Tibial nerve (tissue), 4 donors: ENCODE measurements around the gene NDFIP1. TPM values are rescaled to one million over a fixed set of nuclear protein-coding genes. Genes with fewer than 3 reads are reported as not detected.

Experiments
- DNase-seq, 2 donors: peaks; one replicate each; pipeline ENCODE4 v3.0.0-alpha.2; 2019; ENCODE audit warnings: low spot score in 2 of 2
- H3K27ac ChIP-seq, 4 donors: fragments of 200-600 bp; sonication (generic) in 3 of 4; one replicate each; pipeline ENCODE4 v1.5.1; 2017 to 2019; ENCODE audit warnings: mild to moderate bottlenecking in 1 of 4
- H3K27me3 ChIP-seq, 2 donors: fragments of 200-600 bp; sonication (generic) in 1 of 2; one replicate each; pipeline versions ENCODE4 v1.5.1 to v1.6.0; 2017 to 2019
- H3K36me3 ChIP-seq, 3 donors: fragments of 200-600 bp; sonication (generic); one replicate each; pipeline ENCODE4 v1.5.1; 2018 to 2019
- H3K4me1 ChIP-seq, 4 donors: fragments of 200-600 bp; sonication (generic) in 3 of 4; one replicate each; pipeline ENCODE4 v1.5.1; 2017 to 2019
- H3K4me3 ChIP-seq, 4 donors: fragments of 200-600 bp; sonication (generic) in 3 of 4; one replicate each; pipeline ENCODE4 v1.5.1; 2017 to 2019; ENCODE audit warnings: mild to moderate bottlenecking in 1 of 4, moderate library complexity in 1 of 4
- H3K9me3 ChIP-seq, 4 donors: fragments of 200-600 bp; sonication (generic) in 3 of 4; one replicate each; pipeline ENCODE4 v1.5.1; 2017 to 2019
- EP300 ChIP-seq, 2 donors: sonication (generic); formaldehyde crosslinking; IDR thresholded peaks; one replicate each; pipeline ENCODE4 v1.6.1; 2017; ENCODE audit warnings: antibody characterized with exemption in 2 of 2, mild to moderate bottlenecking in 1 of 2
- POLR2A ChIP-seq, 2 donors: fragments of 450-650 bp; IDR thresholded peaks; one replicate each; pipeline ENCODE4 v1.6.1; 2017; ENCODE audit warnings: antibody characterized with exemption in 2 of 2, mild to moderate bottlenecking in 2 of 2, moderate library complexity in 2 of 2
- WGBS, 2 donors: methylation state at CpG; one replicate each; pipeline ENCODE4 v1.1.5; 2018; 5-methylcytosine and 5-hydroxymethylcytosine counted together
- total RNA-seq, 4 donors: library from RNA; depleted of rRNA; stranded (reverse); fragments of >200 nt; gene quantifications; one replicate each; pipeline ENCODE4 v1.1.0, GENCODE V29; 2016
- TF ChIP-seq, protein P1 (sequence below), 5 experiments: fragments of 200-600 bp in 3 of 5; fragments of 450-650 bp in 2 of 5; sonication (generic) in 3 of 5; IDR thresholded peaks; one replicate each; pipeline ENCODE4 v1.5.1; 2016 to 2019; ENCODE audit warnings: antibody characterized with exemption in 5 of 5, mild to moderate bottlenecking in 3 of 5, moderate library complexity in 2 of 5

Gene NDFIP1
- total RNA-seq, 4 donors from 2014 or later: 96.1 to 172 (median 107) TPM

DNA sequence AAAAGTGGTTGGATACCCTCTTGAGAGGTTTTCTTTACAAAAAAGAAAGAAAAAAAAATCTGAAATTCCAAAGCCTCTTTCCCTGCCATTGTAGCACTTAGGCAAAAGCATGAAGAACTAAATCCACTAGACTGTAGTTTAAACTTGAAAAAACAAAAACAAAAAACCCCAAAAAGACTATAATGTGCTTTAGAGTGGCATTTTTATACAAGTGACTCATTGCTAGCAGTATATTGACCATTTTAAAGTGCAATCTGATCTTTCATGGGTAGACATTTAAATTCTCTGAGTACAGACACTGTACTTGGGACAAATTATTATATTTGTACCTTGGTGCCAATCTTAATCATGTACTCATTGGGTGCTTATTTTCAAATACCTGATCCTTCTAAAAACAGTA, 50.8 kb downstream of the NDFIP1 start:
- no peaks in the 10 kb centered on the region for H3K27me3 ChIP-seq
- H3K4me1 ChIP-seq: peaks cover 0 to 13% (median 0%) of the 10 kb centered on the region in 4 donors
- DNase-seq: no peak
- no peaks in the 10 kb centered on the region for H3K9me3 ChIP-seq
- H3K27ac ChIP-seq: no peak overlapping the region
- H3K4me3 ChIP-seq: no peak overlapping the region
- H3K36me3 ChIP-seq: peaks cover 0 to 7% (median 0%) of the 10 kb centered on the region in 3 donors
- TF ChIP-seq POLR2A (IDR thresholded peaks at IDR 0.05): no peak
- TF ChIP-seq, protein P1, sequence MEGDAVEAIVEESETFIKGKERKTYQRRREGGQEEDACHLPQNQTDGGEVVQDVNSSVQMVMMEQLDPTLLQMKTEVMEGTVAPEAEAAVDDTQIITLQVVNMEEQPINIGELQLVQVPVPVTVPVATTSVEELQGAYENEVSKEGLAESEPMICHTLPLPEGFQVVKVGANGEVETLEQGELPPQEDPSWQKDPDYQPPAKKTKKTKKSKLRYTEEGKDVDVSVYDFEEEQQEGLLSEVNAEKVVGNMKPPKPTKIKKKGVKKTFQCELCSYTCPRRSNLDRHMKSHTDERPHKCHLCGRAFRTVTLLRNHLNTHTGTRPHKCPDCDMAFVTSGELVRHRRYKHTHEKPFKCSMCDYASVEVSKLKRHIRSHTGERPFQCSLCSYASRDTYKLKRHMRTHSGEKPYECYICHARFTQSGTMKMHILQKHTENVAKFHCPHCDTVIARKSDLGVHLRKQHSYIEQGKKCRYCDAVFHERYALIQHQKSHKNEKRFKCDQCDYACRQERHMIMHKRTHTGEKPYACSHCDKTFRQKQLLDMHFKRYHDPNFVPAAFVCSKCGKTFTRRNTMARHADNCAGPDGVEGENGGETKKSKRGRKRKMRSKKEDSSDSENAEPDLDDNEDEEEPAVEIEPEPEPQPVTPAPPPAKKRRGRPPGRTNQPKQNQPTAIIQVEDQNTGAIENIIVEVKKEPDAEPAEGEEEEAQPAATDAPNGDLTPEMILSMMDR (IDR thresholded peaks at IDR 0.05): no peak
- no peak for TF ChIP-seq EP300 (IDR thresholded peaks at IDR 0.05)

GRCh38 chr5:142164315-142164714, 55.7 kb downstream of the NDFIP1 start:
- no peaks in the 10 kb centered on the region for H3K9me3 ChIP-seq
- H3K27me3 ChIP-seq: no peaks in the 10 kb centered on the region
- TF ChIP-seq POLR2A (IDR thresholded peaks at IDR 0.05): no peak
- TF ChIP-seq EP300 (IDR thresholded peaks at IDR 0.05): no peak
- TF ChIP-seq, protein P1 (IDR thresholded peaks at IDR 0.05): no peak
- H3K4me1 ChIP-seq: peaks cover 0 to 6% (median 0%) of the 10 kb centered on the region in 4 donors
- 79 to 86% methylated on average over 5 of the region's 5 CpGs for WGBS, 2 donors
- no peak for DNase-seq
- no peak overlapping the region for H3K27ac ChIP-seq
- no peaks in the 10 kb centered on the region for H3K36me3 ChIP-seq
- no peak overlapping the region for H3K4me3 ChIP-seq

- Histone ChIP-seq H3K4me3 (no peak overlapping the region), H3K9me3 (no peaks in the 10 kb centered on the region), H3K4me1 (no peaks in the 10 kb centered on the region), H3K27me3 (no peaks in the 10 kb centered on the region), H3K36me3 (no peaks in the 10 kb centered on the region), H3K27ac (no peak overlapping the region)
- WGBS, 2 donors: 93 to 95% methylated on average over 4 of the region's 4 CpGs
- no peak for TF ChIP-seq EP300 (IDR thresholded peaks at IDR 0.05)
- TF ChIP-seq, protein P1 (IDR thresholded peaks at IDR 0.05): no peak
- no peak for TF ChIP-seq POLR2A (IDR thresholded peaks at IDR 0.05)
- no peak for DNase-seq
These were observed 58.2 kb downstream of the NDFIP1 start for GRCh38 chr5:142166754-142167153.

GRCh38 chr5:142167458-142167857, 58.9 kb downstream of the NDFIP1 start:
- WGBS, 2 donors: 95% methylated on average over 6 of the region's 6 CpGs
- H3K36me3 ChIP-seq: no peaks in the 10 kb centered on the region
- no peaks in the 10 kb centered on the region for H3K27me3 ChIP-seq
- no peaks in the 10 kb centered on the region for H3K9me3 ChIP-seq
- no peak overlapping the region for H3K4me3 ChIP-seq
- TF ChIP-seq EP300 (IDR thresholded peaks at IDR 0.05) (no peak), POLR2A (IDR thresholded peaks at IDR 0.05) (no peak)
- TF ChIP-seq, protein P1 (IDR thresholded peaks at IDR 0.05): no peak
- H3K27ac ChIP-seq: no peak overlapping the region
- DNase-seq: no peak
- no peaks in the 10 kb centered on the region for H3K4me1 ChIP-seq

DNA sequence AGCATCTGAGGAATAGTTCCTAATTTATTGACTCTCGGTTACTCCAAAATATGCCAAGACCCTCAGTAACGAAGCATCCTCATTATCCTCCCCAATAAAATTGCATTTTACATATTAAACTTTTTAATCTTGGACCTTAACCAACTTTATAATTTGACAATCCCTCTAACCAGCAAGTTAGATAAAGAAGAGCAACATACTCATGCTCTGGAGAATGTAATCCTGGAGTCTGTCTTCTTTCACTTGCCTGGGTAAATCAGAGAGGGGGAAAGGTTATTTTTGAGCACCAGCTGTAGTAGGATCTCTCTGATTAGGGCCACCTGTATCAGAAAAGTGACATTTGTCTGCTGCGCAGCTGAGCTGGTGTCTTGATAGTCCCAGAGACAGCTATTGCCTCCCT, 59.8 kb downstream of the NDFIP1 start:
- Histone ChIP-seq H3K27ac (no peak overlapping the region), H3K9me3 (no peaks in the 10 kb centered on the region), H3K4me3 (no peak overlapping the region), H3K36me3 (no peaks in the 10 kb centered on the region), H3K4me1 (no peaks in the 10 kb centered on the region), H3K27me3 (no peaks in the 10 kb centered on the region)
- WGBS, 2 donors: 92 to 95% methylated on average over 3 of the region's 3 CpGs
- no peak for DNase-seq
- no peak for TF ChIP-seq EP300 (IDR thresholded peaks at IDR 0.05)
- TF ChIP-seq POLR2A (IDR thresholded peaks at IDR 0.05): no peak
